AG20443 (cell line): Measurements from ENCODE around the gene PDCD11.
A peak's percentile ranks its signal among the peaks of the same experiment; 100 is the strongest.
"Not testable (repeated sequence)": the region's sequence is repeated elsewhere in the genome, so short reads cannot be mapped to it uniquely, and the experiment has no call there.

Experiments
- DNase-seq: peaks from one replicate; pipeline ENCODE4 v3.0.0; 2012; ENCODE audit warnings: low spot score, mixed read lengths

Gene PDCD11, protein sequence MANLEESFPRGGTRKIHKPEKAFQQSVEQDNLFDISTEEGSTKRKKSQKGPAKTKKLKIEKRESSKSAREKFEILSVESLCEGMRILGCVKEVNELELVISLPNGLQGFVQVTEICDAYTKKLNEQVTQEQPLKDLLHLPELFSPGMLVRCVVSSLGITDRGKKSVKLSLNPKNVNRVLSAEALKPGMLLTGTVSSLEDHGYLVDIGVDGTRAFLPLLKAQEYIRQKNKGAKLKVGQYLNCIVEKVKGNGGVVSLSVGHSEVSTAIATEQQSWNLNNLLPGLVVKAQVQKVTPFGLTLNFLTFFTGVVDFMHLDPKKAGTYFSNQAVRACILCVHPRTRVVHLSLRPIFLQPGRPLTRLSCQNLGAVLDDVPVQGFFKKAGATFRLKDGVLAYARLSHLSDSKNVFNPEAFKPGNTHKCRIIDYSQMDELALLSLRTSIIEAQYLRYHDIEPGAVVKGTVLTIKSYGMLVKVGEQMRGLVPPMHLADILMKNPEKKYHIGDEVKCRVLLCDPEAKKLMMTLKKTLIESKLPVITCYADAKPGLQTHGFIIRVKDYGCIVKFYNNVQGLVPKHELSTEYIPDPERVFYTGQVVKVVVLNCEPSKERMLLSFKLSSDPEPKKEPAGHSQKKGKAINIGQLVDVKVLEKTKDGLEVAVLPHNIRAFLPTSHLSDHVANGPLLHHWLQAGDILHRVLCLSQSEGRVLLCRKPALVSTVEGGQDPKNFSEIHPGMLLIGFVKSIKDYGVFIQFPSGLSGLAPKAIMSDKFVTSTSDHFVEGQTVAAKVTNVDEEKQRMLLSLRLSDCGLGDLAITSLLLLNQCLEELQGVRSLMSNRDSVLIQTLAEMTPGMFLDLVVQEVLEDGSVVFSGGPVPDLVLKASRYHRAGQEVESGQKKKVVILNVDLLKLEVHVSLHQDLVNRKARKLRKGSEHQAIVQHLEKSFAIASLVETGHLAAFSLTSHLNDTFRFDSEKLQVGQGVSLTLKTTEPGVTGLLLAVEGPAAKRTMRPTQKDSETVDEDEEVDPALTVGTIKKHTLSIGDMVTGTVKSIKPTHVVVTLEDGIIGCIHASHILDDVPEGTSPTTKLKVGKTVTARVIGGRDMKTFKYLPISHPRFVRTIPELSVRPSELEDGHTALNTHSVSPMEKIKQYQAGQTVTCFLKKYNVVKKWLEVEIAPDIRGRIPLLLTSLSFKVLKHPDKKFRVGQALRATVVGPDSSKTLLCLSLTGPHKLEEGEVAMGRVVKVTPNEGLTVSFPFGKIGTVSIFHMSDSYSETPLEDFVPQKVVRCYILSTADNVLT (N-terminal part only)

DNA sequence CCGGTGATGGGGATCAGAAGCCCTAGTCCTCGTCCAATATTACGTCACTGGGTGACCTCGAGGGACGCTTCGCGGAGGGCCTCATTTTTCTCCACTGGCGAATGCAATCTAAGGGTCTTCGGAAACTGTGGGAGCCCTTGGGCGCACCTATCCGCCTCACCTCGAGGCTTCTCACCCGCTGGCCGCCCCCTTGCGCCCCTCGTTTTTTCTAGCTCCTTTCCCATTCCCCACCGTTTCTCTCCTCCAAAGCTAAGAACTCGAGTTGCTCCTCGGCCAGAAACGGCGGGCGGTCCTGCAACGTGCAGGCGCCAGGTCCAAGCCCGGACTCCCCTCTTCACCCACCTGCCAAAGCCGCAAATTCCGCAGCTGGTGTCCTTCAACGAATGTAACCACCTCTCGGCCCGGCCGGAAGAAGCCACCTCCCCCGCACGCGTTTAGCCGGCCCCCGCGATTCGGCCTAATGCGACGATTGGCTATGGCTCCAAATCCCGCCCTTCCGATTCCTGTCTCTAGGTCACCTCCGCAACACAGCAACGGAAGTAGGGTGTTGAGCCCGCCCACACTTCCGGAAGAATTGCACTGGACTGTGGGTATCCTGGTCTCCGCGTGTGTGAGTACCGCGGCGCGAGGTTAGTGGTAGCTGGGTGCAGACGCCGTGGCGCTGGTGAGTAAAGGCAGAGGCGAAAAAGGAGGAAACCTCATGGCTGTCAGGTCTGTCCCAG, at the start of gene PDCD11, which contains the start of gene ATP5MK:
TSS of gene PDCD11 (plus strand) at position 560 of the 722 bp plus-strand sequence. CDS start 1,801 bp downstream, outside the sequence.
TSS of gene ATP5MK (minus strand) at position 409 of the 722 bp plus-strand sequence. CDS start 4,018 bp downstream, outside the sequence.
- DNase-seq: peak; percentile 99

DNA sequence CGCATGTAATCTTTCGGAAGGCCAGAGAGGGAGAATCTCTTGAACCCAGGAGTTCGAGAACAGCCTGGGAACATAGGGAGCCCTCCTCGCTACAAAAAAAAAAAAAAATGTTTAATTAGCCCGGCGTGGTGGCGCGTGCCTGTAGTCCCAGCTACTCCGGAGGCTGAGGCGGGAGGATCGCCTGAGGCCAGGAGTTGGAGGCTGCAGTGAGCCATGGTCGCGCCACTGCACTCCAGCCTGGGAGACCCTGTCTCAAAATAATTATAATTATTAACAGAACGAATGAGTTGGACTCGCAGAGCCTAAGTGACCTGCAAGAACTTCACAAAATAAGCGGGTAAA, 46.3 kb upstream of the PDCD11 start:
- DNase-seq: no peak

DNA sequence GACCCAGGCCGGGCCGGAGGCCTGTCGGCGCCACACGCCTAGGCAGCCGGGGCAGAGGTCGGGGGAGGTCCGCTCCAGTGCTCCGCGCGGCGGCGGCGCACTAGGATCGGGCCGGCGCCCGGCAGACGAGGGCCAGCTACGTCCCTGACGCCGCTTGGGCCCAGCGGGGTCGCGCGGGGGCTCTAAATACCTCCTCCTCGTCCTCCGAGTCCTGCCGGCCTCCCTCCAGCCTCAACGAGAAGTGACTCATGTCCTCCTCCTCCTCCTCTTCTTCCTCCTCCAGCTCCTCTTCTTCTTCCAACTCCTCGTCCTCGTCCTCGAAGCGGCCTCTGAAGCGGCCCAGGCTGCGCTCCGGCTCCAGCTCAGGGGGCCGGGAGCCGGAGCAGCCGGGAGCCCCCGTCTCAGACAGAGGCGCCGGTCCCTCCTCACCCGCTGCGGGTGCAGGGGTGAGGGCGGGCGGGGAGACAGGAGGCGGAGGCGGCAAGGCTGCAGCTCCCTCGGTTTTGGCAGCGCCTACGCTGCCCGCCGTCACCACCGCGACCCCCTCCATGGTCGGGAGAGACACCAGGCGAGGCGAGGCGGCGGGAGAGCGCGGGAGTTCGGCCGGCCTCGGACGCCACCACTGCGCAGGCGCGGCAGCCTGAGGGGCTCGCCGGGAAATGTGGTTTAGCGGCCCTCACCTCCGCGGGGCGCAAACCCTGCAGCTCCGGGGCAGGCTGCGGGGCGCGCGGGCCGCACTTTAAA, 45.7 kb upstream of the PDCD11 start, which contains the start of gene PCGF6:
TSS of gene PCGF6 (minus strand) at position 624 of the 744 bp plus-strand sequence. CDS start at position 550, 74 bp downstream.
- DNase-seq: peak; percentile 99

DNA sequence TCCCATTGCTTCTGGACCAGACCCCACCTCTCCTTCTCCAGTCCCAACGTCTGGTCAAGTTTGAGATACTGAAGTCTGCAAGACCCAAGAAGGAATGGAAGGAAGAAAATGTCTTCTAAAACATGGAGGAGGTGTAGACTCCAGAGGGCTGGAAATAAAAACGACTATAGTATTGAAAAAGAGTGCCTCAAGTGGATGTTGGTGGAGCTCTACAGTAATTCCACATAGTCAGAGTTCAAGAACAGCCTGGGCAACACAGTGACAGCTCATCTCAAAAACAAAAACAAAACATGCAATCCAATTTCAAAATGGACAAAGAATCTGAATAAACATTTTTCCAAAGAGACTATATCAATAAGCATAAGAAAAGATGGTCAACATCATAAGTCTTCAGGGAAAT, 43.1 kb upstream of the PDCD11 start:
- DNase-seq: no peak

DNA sequence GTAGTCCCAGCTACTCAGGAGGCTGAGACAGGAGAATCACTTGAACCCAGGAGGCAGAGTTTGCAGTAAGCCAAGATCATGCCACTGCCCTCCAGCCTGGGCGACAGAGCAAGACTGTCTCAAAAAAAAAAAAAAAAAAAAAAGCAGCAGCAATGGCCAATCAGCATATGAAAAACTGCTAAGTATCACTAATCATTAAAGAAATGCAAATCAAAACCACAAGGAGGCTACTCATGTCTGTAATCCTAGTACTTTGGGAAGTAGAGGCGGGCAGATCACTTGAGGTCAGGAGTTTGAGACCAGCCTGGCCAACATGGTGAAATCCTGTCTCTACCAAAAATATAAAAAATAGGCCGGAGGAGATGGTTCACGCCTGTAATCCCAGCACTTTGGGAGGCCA, 41.9 kb upstream of the PDCD11 start:
- not testable (repeated sequence) for DNase-seq

DNA sequence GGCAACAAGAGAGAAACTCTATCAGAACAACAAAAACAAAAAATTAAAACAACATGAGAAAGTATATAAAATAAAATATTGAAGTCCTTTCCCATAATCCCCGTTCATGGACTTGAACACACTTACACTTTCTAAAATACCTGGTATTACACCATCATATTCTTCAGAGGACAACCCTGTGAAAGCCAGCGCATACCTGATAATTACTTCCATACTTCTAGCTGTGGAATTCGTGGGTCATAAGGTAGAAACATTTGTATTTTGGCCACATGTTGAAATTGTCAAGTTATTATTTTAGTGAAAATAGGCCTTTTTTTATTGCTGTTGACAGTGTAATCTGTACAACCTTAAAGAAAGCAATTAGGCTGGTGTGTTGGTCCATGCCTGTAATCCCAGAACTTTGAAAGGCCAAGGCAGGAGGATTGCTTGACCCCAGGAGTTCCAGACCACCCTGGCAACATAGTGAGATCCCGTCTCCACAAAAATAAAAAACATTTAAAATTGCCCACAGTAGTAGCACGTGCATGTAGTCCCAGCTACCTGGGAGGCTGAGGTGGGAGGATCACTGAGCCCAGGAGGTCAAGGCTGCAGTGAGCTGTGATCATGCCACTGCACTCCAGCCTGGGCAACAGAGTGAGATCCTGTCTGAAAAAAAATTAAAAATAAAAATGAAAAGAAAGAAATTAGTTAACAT, 40.4 kb upstream of the PDCD11 start:
- no peak for DNase-seq

DNA sequence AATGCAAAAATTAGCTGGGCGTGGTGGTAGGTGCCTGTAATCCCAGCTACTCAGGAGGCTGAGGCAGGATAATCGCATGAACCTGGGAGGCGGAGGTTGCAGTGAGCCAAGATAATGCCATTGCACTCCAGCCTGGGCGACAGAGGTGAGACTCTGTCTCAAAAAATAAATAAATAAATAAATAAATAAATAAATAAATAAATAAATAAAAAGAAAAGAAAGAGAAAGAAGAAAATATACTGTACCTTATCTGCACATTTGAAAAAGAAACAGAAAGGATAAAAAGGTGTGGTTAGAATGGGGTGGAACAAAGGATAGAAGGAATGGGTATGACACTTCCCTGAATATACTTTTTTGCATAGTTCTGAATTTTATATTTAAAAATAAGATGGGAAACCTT, 36.9 kb upstream of the PDCD11 start:
- DNase-seq: not testable (repeated sequence)

DNA sequence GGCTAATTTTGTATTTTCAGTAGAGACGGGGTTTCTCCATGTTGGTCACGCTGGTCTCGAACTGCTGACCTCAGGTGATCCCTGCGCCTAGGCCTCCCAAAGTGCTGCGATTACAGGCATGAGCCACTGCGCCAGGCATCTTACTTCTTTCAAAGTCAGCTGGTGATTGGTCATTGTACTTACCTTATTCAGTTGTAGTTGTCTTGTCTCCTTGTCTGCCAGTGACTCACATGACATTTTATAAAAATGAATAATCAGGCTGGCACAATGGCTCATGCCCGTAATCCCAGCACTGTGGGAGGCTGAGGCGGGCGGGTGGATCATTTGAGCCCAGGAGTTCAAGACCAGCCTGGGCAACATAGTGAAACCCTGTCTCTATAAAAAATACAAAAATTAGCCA, 35.6 kb upstream of the PDCD11 start:
- DNase-seq: not testable (repeated sequence)

DNA sequence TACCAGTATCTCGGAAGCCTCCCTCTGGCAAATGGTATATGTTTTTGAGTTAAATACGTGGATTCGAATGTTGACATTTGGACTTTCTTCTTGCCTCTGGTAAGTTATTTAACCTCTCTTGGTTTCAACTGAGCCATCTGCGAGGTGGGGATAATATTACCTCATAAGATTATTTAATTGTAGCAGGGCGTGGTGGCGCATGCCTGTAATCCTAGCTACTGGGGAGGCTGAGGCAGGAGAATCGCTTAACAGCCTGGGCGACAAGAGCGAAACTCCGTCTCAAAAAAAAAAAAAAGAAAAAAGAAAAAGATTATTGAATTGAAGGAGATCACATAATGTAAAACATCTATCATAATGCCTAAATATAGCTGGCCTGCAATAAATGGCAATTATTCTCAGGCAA, 29.0 kb upstream of the PDCD11 start:
- DNase-seq: no peak

DNA sequence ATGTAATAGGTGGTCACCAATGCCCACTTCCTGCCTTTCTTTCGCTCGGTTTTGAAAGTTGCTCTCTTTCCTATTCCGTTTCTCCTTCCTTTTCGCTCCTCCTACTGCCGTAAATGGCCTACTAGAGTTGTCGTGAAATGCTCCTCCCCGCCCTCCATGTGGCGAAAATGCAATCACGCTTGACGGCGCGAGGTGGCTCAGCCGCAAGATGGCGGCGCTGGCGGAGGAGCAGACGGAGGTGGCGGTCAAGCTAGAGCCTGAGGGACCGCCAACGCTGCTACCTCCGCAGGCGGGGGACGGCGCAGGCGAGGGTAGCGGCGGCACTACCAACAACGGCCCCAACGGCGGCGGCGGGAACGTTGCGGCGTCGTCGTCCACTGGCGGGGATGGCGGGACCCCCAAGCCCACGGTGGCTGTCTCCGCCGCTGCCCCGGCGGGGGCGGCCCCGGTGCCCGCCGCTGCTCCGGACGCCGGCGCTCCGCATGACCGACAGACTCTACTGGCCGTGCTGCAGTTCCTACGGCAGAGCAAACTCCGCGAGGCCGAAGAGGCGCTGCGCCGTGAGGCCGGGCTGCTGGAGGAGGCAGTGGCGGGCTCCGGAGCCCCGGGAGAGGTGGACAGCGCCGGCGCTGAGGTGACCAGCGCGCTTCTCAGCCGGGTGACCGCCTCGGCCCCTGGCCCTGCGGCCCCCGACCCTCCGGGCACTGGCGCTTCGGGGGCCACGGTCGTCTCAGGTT, 28.5 kb upstream of the PDCD11 start, which contains the start of gene TAF5:
TSS of gene TAF5 (plus strand) at position 195 of the 737 bp plus-strand sequence. CDS start at position 209, 14 bp downstream.
- peak; percentile 95 for DNase-seq

DNA sequence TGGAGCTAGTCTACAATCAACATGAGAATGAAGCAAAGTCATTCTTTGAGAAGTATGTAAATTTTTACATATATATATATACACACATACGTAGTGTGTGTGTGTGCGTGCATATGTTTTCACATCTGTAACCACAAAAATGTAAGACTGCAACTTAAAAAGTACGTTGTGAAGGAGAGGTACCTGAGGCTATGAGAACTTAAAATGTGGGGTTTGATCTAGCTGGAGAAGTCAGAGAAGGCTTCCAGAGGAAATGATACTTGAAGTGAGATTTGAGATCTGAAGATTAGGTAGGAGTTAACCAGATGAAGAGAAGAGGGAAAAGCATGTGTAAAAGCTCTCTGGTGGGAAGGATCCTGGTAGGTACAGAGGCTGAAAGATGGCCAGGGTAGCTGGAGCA, 22.9 kb upstream of the PDCD11 start:
- no peak for DNase-seq

DNA sequence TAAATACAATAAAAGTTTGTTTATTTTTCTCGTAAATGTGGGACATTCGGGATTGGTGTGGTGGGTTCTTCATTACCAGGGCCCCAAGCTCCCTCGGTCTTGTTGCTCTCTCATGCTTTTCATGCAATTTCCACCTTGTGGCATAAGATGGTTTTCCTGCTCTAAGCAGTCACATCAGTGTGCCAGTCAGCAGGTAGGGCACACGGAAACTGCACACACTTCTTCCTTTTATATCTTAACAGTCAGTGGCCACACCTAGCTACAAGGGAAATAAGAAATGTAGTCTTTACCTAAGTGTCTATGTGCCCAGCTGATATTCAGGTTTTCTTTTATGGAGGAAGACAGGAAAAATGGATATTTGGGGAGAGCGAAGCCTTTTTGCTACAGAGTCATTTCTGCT, 22.2 kb upstream of the PDCD11 start:
- DNase-seq: no peak

DNA sequence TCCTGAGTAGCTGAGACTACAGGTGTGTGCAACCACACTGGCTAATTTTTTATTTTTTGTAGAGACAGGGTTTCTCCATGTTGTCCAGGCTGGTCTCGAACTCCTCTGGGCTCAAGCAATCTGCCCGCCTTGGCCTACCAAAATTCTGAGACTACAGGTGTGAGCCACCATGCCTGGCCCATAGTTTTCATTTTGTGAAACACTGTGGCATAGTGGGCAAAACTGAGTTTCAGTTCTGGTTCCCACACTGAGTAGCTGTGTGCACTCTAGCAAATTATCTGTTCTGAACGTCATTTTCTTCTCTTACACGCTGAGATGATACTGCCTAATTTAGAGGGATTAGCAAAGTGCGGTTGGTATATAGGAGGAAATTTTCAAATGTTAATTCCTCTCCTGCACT, 13.7 kb upstream of the PDCD11 start:
- no peak for DNase-seq

DNA sequence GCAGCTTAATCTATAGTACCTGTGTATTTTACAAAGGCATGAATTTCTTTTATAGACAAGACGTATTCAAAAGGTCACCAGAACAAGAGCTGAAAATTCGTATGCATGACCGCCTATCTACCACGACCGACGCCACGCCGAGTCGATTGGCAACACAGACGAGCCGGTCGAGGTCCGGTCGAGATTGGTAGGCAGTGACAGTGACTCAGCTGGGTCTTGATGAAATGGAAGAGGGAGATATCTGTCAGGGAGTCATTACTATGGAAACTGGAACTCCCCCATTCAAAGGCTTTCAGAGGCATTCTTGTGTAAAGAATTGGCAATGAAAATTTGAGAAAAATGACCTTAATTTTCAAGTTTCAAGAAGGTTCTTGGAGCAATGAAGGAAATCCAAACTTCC, 2.2 kb upstream of the PDCD11 start:
- DNase-seq: no peak

DNA sequence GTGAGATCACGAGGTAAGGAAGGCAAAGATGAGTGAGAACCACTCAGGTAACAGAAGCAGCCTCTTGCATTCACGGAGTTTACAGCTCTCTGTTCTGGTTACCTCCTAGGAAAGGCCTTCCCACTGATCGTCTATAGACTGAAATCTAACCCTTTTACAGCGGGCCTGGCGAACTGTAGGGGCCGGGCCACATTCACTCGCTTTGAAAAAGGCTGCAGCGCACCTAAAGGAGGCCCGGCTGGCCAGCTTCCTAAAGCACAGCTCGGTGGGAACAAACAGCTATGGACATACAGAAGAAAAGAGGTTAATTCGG, 716 bp upstream of the PDCD11 start:
- DNase-seq: peak; percentile 52

DNA sequence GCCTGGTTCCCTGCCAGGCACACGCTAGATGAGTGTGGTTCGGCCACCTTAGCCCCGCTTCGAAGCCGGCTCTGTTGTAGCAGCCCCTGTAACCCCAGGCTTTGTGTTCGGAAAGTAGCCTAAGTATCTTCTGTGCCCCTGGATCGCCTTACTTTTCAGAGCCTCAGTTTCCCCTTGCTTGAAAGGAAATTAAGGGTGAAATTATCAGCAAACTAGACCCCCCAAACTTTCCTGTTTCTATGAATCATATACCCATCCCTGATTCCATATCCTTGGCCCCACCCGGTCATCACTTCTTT, 312 bp downstream of the PDCD11 start:
- DNase-seq: peak; percentile 16

DNA sequence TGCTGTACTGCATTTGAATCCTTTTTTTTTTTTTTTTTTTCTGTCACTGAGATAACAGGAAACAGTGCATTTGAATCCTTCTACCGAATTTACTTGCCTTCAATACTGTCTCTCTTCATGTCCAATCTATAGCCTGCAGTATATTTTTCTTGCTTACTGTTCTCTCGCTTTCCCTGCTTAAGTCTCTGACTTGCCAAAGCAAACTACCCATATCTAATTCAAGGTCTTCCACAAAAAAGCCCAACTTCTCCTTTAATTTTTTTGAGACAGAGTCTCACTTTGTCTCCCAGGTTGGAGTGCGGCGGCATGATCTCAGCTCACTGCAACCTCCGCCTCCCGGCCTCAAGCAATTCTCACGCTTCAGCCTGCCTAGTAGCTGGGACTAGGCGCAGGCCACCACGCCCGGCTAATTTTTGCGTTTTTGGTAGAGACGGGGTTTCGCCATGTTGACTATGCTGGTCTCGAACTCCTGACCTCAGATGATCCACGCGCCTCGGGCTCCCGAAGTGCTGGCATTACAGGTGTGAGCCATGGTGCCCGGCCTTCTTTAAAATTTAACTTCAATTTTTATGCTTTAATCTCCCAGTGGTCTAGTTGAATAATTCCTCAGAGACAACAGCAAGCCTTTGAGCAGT, 882 bp downstream of the PDCD11 start:
- DNase-seq: no peak

DNA sequence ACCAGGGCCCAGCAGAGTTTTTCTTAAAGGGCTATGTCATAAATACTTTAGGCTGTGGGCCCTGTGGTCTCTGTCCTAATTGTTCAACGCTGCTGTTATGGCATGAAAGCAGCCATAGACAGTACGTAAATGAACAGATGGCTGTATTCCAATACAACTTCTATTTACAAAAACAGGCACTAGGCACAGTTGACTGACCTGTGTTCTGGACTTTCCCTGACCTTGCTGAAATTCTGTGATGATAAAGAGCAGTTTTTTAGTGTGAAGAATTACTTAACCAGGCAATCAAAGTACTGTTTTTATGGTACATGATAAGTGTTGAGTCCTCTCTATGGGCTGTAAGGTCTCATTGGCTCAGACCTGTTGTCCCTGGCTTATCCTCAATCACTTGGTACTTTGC, 17.1 kb downstream of the PDCD11 start:
- no peak for DNase-seq

DNA sequence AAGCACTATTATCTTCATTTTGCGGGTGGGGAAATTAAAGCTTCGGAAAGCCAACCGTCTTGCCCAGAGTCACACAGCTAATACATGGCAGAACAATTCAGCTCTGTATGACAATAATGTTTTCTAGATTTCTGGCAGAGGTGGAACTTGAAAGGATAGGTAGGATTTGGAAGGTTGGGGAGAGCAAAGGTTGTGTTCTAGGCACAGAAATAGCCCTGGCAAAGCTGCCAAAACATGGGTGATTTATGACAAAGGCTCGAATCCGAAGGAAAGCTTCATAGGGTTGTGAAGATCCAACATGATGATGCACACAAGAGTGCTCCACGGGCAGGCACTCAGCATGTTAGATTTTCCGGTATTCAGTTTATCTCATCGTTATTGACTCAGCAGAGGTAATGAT, 19.2 kb downstream of the PDCD11 start:
- no peak for DNase-seq
